ENCODE results near the gene ADSS2.

The ADSS2 gene

DNA sequence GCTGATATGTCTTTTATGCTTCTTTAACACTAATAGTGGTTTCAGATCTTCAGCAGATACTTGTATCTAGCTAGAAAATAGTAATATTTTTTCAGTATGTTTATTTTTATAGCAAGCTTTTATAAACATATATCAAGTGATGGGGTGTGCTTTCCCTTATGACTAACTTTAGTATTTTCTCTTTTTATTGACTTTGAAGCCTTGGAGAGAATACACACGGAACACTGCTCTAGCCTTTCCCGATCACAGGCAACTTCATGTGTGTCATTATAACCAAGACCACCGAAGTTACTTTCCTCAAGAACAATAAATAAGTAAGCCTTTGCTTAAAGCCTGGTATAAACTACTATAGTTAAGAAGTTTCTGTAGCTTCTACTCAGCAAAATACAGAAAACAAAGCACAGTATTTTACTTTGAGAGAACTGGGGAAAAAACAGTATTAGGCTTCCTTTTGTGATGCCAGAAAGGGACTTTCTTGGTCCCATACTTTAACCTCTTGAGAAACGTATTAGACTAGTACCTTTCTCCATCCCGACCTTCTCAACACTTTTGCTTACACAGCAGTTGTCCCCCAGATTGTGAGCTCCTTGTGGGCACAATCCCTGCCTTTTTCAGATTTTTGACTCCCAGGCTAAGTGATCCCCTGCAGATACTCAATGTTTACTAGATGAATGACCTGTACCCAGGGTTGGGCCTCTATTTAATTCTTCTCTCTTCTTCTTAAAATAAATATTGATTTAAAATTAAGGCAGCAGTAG is 3.3 kb downstream of the ADSS2 start:
- no peaks in the 10 kb centered on the region for H3K27me3 ChIP-seq (ENCODE audit: insufficient read depth, low read depth, severe bottlenecking)
- H3K36me3 ChIP-seq: peaks cover 6% of the 10 kb centered on the region
- peaks cover 6% of the 10 kb centered on the region for H3K9me3 ChIP-seq (ENCODE audit: severe bottlenecking)
- TF ChIP-seq, protein P1, sequence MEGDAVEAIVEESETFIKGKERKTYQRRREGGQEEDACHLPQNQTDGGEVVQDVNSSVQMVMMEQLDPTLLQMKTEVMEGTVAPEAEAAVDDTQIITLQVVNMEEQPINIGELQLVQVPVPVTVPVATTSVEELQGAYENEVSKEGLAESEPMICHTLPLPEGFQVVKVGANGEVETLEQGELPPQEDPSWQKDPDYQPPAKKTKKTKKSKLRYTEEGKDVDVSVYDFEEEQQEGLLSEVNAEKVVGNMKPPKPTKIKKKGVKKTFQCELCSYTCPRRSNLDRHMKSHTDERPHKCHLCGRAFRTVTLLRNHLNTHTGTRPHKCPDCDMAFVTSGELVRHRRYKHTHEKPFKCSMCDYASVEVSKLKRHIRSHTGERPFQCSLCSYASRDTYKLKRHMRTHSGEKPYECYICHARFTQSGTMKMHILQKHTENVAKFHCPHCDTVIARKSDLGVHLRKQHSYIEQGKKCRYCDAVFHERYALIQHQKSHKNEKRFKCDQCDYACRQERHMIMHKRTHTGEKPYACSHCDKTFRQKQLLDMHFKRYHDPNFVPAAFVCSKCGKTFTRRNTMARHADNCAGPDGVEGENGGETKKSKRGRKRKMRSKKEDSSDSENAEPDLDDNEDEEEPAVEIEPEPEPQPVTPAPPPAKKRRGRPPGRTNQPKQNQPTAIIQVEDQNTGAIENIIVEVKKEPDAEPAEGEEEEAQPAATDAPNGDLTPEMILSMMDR (IDR thresholded peaks at IDR 0.05; ENCODE audit: low read depth, low read length): no peak
- H3K27ac ChIP-seq: no peak overlapping the region
- no peak for DNase-seq
- no peak overlapping the region for H3K4me3 ChIP-seq (ENCODE audit: low read depth, low read length)

DNA sequence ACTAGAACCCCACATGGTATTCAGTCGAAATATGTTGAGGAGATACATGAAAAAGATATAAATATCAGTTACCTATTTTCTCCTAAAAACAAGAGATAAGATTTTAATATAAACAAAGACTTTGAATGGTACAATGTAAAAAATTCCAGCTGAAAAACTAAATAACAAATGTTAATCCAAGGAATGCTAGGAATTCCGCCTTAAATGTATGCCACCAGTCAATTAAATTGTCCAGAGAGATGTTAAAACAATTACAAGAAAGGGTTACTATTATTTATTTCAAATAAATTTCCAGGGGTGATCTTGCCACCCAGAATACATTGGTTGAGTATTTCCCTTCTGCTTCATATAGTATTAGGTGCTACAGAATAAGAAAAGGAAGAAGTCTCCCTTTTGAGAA is 4.2 kb downstream of the ADSS2 start:
- TF ChIP-seq, protein P1 (IDR thresholded peaks at IDR 0.05; ENCODE audit: low read depth, low read length): no peak
- no peak overlapping the region for H3K27ac ChIP-seq
- H3K36me3 ChIP-seq: peaks cover 6% of the 10 kb centered on the region
- no peaks in the 10 kb centered on the region for H3K27me3 ChIP-seq (ENCODE audit: insufficient read depth, low read depth, severe bottlenecking)
- no peak for DNase-seq
- no peak overlapping the region for H3K4me3 ChIP-seq (ENCODE audit: low read depth, low read length)
- no peaks in the 10 kb centered on the region for H3K9me3 ChIP-seq (ENCODE audit: severe bottlenecking)

DNA sequence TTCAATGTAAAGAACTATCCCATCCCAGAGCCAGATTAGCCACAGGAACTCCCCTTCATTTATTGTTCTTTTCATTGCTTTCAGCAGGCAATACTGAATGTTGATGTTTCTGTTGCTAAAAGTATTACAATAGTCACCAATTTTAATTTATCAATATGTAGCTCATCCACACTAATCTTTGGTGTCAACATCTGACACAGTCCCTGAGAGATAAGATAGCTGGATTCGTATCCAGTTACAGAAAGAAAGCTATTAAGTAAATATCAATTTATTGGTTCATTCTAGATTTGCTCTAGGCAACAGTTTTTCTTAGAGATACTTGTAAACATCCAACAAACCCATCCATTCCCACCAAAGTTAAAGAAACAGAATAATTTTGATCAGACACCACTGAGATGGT is 4.7 kb downstream of the ADSS2 start:
- Histone ChIP-seq H3K9me3 (ENCODE audit: severe bottlenecking) (no peaks in the 10 kb centered on the region), H3K36me3 (peaks cover 6% of the 10 kb centered on the region), H3K27ac (no peak overlapping the region), H3K27me3 (ENCODE audit: insufficient read depth, low read depth, severe bottlenecking) (no peaks in the 10 kb centered on the region), H3K4me3 (ENCODE audit: low read depth, low read length) (no peak overlapping the region)
- no peak for DNase-seq
- TF ChIP-seq, protein P1 (IDR thresholded peaks at IDR 0.05; ENCODE audit: low read depth, low read length): no peak

DNA sequence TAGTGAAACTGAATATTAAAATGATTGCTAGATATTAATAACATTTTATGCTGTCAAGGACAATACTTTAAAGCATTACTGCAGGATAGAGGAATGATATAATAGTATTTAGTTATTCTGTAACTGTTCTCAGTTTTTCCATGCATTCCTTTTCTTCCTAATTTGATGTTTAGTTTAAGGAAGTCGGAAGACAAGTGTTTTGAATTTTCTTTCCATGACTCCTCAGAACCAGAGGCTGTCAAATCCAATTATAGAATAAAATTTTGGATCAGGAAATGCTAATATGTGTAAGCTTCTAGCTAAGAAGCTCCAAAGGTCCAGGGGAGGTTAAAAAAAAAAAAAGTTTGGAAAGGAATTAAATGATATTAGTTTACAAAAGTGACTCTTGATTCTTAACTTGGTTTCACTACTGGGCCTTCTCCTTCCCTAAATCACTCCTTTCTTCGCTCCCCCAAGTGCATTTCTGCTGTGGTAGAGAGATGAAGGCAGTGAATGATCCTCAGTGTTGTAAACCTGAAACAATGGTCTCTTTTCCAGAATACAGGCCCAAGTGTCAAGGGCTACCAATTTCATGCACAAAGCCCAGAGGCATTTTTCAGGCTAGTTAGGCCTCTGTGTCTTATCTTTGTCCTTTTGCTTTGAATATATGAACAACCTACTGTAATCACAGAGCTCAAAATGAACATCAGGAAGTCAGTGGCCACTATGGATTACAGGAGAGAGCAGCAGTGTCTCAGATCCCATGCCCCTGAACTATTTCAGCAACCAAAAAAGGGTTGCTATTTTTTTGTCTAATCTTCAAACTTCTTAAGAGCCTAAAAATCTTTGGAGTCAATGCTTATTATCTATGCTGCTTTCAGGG is 6.2 kb downstream of the ADSS2 start:
- H3K4me3 ChIP-seq (ENCODE audit: low read depth, low read length): no peak overlapping the region
- no peak overlapping the region for H3K27ac ChIP-seq
- no peak for DNase-seq
- no peaks in the 10 kb centered on the region for H3K9me3 ChIP-seq (ENCODE audit: severe bottlenecking)
- TF ChIP-seq, protein P1 (IDR thresholded peaks at IDR 0.05; ENCODE audit: low read depth, low read length): no peak
- H3K27me3 ChIP-seq (ENCODE audit: insufficient read depth, low read depth, severe bottlenecking): no peaks in the 10 kb centered on the region
- H3K36me3 ChIP-seq: peaks cover 3% of the 10 kb centered on the region

DNA sequence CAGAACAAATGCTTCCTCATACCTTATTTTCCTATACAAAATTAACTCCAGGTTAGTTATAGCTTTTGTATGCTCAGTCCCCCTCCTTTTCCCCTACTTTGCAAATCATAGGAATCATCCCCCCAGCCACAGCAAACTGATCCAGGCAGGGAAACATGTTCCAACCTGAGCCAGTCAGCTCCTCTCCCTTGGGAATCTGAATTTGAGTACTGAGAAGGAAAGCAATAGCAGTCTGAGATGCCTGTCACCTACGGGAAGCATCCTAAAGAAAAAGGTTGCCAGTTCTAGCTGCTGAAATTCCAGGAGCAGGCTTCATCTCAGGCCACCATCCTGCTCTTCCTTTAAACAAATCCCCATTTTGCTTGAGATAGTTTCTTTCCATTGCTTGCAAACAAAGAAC is 6.9 kb downstream of the ADSS2 start:
- no peak overlapping the region for H3K27ac ChIP-seq
- no peak for DNase-seq
- TF ChIP-seq, protein P1 (IDR thresholded peaks at IDR 0.05; ENCODE audit: low read depth, low read length): no peak

More for the DNA sequence above, 6.9 kb downstream of the ADSS2 start:
- Histone ChIP-seq H3K36me3 (peaks cover 3% of the 10 kb centered on the region), H3K9me3 (ENCODE audit: severe bottlenecking) (no peaks in the 10 kb centered on the region), H3K4me3 (ENCODE audit: low read depth, low read length) (no peak overlapping the region), H3K27me3 (ENCODE audit: insufficient read depth, low read depth, severe bottlenecking) (no peaks in the 10 kb centered on the region)
